Fibroblast of mammary gland (primary cell): Measurements from ENCODE around the gene PTOV1.

ENCODE experiments used
- DNase-seq: peaks from one replicate; pipeline ENCODE4 v3.0.0-alpha.2; 2010; ENCODE audit warnings: low read depth
- H3K4me3 ChIP-seq: 2 replicates; pipeline ENCODE4 v1.5.1; 2011; ENCODE audit warnings: low read depth, mild to moderate bottlenecking, low read length, moderate library complexity; ENCODE audit not compliant: control insufficient read depth
- CTCF ChIP-seq: conservative IDR thresholded peaks from 2 replicates; pipeline ENCODE4 v1.5.1; 2011; ENCODE audit warnings: low read depth, low read length, inconsistent platforms; ENCODE audit not compliant: control insufficient read depth, insufficient read depth

PTOV1 gene

GRCh38 chr19:49848938-49849337 lies 2.0 kb upstream of the PTOV1 start:
- no peak for DNase-seq
- no peak overlapping the region for H3K4me3 ChIP-seq
- no peak for TF ChIP-seq CTCF

- TF ChIP-seq CTCF: no peak
- DNase-seq: no peak
- peak overlapping the region; percentile 81 for H3K4me3 ChIP-seq
Observed at GRCh38 chr19:49849433-49850220, 1.3 kb upstream of the PTOV1 start.

DNA sequence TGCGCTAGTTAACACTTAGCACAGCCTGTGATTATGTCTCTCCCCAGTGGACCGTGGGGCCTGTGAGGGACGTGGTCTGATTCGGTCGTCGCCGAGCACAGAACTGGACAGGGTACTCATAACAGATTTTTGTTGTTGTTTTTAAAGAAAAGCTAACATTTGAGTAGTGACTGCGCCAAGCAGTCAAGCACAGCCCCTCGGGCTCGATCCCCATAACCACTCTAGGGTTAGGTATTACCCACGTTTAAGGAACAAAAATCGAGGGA lies 805 bp upstream of the PTOV1 start:
- no peak for DNase-seq
- TF ChIP-seq CTCF: no peak
- peak overlapping the region; percentile 81 for H3K4me3 ChIP-seq

DNA sequence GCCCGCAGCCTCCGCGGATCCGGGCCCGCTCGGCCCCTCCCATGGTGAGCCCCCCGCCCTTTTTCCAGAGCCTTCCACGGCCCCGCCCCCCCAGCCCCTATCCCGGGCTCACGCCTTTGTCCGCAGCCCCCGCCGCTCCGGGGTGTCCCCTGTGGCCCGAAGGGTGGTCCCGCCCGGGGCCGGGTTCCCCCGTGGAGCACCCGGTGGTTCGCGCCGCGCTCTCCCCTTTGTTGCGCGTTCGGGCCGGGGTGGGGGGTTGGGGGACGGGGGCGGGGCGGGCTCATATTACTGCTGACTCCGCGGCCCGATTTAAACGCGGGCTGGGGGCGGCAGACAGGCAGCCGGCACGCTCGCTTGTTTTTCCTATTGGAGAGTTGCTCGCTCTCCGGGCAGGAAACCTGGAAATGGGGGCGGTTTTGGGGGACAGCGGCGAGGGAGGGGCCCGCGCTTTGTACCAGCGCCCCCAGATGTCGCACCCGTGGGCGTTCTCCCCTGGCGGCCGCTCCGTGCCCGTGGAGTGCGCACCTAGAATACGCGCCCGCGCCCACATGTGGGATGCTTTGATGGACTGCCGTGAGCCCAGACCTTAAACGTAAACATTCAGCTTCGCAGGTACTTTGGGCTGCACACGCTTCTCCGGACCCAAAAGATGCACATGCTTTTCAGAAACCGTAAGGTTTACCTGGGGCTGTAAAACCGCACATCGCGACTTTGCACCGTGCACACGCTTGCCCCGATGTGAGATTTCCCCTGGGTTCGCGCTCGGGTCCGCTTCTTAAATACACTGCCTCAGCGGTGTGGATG lies 699 bp downstream of the PTOV1 start:
- H3K4me3 ChIP-seq: peak overlapping the region; percentile 81
- TF ChIP-seq CTCF: no peak
- no peak for DNase-seq

GRCh38 chr19:49852631-49853126 lies 1.7 kb downstream of the PTOV1 start:
- no peak for TF ChIP-seq CTCF
- peak; percentile 31 for DNase-seq
- peak overlapping the region; percentile 81 for H3K4me3 ChIP-seq

DNA sequence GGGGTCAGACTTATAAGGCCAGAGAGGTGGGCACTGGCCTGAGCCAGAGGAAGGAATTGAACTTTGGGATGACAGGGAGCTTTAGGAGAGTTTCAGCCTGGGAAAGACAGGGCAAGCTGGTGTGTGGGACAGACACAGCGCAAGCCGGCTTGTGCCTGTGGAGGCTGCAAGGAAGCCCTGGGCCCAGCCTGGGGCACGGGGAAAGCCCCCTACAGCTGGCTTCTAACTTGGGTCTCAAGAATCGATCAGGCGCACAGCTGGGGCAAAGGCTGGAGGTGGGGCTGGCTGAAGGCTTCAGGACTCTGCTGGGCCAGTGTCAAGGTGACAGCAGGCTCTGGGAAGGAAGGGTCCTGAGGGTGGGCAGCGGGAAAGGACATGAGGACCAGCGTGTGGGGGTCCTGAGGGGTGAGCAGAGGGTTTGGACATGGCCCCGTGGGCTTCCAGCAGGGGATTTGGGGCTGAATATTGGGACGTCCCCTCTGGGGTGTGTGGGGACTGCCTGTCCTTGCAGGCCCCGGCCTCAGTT lies 3.0 kb downstream of the PTOV1 start:
- no peak for TF ChIP-seq CTCF
- H3K4me3 ChIP-seq: no peak overlapping the region
- DNase-seq: no peak
